22Rv1 (cell line): ENCODE data around the gene EXOC4.

ENCODE experiments used
- ZFX ChIP-seq: fragments of 450-650 bp; IDR thresholded peaks from 2 replicates; pipeline ENCODE4 v1.6.1; 2017; ENCODE audit warnings: antibody characterized with exemption, borderline replicate concordance
- TF ChIP-seq, protein P1 (sequence below): fragments of 450-650 bp; IDR thresholded peaks from 2 replicates; pipeline ENCODE4 v1.5.1; 2017; ENCODE audit warnings: mild to moderate bottlenecking

GRCh38 chr7:133714654-133715053, 461.8 kb downstream of the EXOC4 start:
- TF ChIP-seq, protein P1, sequence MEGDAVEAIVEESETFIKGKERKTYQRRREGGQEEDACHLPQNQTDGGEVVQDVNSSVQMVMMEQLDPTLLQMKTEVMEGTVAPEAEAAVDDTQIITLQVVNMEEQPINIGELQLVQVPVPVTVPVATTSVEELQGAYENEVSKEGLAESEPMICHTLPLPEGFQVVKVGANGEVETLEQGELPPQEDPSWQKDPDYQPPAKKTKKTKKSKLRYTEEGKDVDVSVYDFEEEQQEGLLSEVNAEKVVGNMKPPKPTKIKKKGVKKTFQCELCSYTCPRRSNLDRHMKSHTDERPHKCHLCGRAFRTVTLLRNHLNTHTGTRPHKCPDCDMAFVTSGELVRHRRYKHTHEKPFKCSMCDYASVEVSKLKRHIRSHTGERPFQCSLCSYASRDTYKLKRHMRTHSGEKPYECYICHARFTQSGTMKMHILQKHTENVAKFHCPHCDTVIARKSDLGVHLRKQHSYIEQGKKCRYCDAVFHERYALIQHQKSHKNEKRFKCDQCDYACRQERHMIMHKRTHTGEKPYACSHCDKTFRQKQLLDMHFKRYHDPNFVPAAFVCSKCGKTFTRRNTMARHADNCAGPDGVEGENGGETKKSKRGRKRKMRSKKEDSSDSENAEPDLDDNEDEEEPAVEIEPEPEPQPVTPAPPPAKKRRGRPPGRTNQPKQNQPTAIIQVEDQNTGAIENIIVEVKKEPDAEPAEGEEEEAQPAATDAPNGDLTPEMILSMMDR, result no peak
- no peak for TF ChIP-seq ZFX
